Mesodermal cell (in vitro differentiated cells): ENCODE measurements around the gene SOX13.

ENCODE experiments used
- H3K27ac ChIP-seq: 2 replicates; pipeline ENCODE4 v1.7.0; 2013; ENCODE audit warnings: mild to moderate bottlenecking, low read depth, low read length, moderate library complexity; ENCODE audit not compliant: severe bottlenecking
- H3K36me3 ChIP-seq: 2 replicates; pipeline ENCODE4 v1.7.1; 2013; ENCODE audit warnings: mild to moderate bottlenecking, low read length, moderate library complexity; ENCODE audit not compliant: control insufficient read depth, insufficient read depth
- H3K4me1 ChIP-seq: one replicate; pipeline ENCODE4 v1.7.1; 2013; ENCODE audit warnings: mild to moderate bottlenecking, low read length; ENCODE audit not compliant: insufficient read depth, control insufficient read depth, poor library complexity, severe bottlenecking
- H3K4me3 ChIP-seq: 2 replicates; pipeline ENCODE4 v1.7.0; 2013; ENCODE audit warnings: low read length, control low read depth, mild to moderate bottlenecking; ENCODE audit not compliant: insufficient read depth, poor library complexity, severe bottlenecking; ENCODE audit errors: extremely low read depth
- H3K9me3 ChIP-seq: 2 replicates; pipeline ENCODE4 v1.7.1; 2013; ENCODE audit warnings: mild to moderate bottlenecking, low read length, moderate library complexity; ENCODE audit not compliant: control insufficient read depth
- WGBS, 2 experiments: methylation state at CpG; one replicate each; pipeline ENCODE4 v1.1.5; 2013; ENCODE audit warnings: missing lambda C conversion rate in 2 of 2; ENCODE audit not compliant: insufficient coverage in 2 of 2; 5-methylcytosine and 5-hydroxymethylcytosine counted together

Gene SOX13

DNA sequence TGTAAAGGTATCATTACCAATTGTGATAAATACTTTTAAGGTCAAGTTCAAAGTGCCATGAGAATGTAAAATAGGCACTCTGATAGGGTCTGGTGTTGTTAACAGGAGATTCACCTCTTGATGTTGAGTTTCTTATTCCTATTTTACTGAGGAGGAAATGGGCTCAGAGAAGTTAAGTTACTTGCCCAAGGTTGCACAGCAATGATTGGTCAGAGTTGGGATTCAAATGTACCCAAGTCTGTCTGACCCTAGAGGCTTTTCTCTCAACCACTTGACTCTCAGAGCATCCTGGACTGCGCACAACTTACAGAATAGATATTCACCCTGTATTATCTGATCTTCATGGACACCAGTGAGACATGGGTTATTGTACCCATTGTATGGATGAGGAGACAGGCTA is 33.9 kb downstream of the SOX13 start:
- no CpG with 5 or more reads among the region's 1 CpG for WGBS, 2 experiments
- no peaks in the 10 kb centered on the region for H3K36me3 ChIP-seq

DNA sequence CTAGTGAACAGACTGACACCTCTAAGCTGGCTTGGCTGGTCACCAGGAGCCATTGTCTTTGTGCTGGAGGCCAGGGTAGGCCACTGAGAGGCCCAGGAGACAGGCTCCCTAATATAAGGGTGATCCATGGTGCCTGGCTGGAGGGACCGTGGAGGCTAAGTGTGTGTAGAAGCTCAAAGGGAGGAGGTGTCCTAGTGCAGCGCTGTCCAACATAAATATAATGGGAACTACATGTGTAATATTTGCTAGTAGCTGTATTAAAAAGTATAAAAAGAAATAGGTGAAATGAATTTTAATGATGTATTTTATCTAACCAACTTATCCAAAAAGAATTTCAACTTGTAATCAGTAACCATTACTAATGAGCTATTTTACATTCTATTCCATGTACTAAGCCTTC is 35.0 kb downstream of the SOX13 start:
- peaks cover 26% of the 10 kb centered on the region for H3K4me1 ChIP-seq
- H3K36me3 ChIP-seq: no peaks in the 10 kb centered on the region
- WGBS, 2 experiments: 100% methylated on average over 1 of the region's 2 CpGs; no CpG with 5 or more reads in 1 of the 2 experiments
- no peaks in the 10 kb centered on the region for H3K9me3 ChIP-seq
- no peak overlapping the region for H3K4me3 ChIP-seq
- H3K27ac ChIP-seq: no peak overlapping the region

More for the DNA sequence above, 33.9 kb downstream of the SOX13 start:
- Histone ChIP-seq H3K9me3 (no peaks in the 10 kb centered on the region), H3K4me1 (peaks cover 36% of the 10 kb centered on the region), H3K27ac (no peak overlapping the region), H3K4me3 (no peak overlapping the region)

DNA sequence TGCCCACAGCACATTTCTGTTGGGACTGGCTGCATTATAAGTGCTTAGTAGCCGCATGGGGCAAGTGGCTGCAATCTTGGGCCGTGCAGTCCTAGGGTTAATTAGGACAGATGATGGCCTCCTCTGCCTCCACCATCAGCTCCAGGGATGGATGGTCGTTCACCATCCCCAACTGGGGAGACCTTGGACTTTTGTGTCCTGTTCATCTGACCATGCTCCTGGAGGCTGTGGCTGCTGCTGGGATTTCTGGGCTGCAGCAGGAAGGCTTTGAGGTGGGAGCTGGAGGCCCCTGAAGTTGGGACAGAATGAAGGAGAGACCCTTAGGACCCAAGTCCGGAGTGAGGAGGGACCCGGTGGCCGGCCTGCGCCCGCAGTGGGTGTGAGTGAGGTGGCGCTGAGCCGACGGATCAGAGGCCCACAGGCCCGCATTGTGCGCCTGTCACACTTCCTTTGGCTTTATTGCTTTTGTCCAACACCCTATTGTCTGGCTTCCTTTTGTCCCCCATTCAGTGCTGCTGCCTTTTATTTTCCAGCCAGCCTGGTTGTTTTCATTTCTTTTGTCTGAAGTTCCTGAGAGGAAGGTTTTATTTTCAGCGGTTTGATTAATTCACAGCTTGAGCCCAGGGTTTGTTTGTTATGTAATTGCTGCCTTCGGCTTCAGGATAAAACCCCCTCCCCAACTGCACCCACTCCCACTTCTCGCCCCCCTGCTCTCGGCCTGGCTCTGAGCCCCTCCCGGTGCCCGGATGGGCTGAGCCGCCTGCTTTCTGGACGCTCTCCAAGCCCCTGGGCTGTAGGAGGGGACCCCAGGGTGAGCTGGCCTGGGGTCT is 35.6 kb downstream of the SOX13 start:
- H3K4me3 ChIP-seq: no peak overlapping the region
- H3K36me3 ChIP-seq: no peaks in the 10 kb centered on the region
- H3K4me1 ChIP-seq: peaks cover 21% of the 10 kb centered on the region
- WGBS, 2 experiments: 33% methylated on average over 10 to 11 of the region's 21 CpGs
- no peaks in the 10 kb centered on the region for H3K9me3 ChIP-seq
- H3K27ac ChIP-seq: peak overlapping the region; percentile 68

DNA sequence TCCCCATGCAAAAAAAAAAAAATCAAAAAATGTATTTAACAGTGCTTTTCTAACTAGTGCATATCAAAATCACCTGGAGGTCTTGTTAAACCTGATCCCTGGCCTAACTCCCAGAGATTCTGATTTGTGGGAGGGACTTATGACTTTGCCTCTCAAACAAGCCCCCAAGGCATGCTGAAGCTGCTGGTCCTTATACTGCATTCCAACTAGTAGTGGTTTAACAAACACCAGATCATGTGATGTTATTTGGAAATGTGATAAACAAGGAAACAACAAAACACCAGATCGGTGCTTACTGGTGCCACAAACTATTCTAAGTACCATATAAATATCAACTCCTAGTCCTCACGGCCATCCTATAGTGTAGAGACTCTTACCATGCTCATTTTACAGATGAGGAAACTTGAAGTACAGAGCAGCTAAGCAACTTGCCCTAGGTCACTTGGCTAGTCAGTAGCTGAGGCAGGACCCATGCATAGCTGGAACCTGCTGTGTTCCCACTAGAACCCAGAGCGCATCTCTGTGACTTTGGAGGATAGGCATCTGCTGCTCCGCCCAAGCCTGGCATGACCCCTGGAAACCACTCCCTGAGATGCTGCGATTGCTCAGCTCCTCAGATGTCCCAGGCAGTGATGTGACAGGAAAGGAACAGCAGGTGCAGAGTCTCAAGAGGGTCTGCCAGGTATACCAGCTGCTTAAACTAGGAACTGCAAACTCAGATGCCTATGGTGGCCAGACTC is 38.1 kb downstream of the SOX13 start:
- Histone ChIP-seq H3K4me3 (no peak overlapping the region), H3K27ac (no peak overlapping the region), H3K4me1 (peaks cover 9% of the 10 kb centered on the region), H3K9me3 (no peaks in the 10 kb centered on the region), H3K36me3 (peaks cover 14% of the 10 kb centered on the region)
- WGBS, 2 experiments: 93 to 96% methylated on average over 3 to 4 of the region's 5 CpGs

DNA sequence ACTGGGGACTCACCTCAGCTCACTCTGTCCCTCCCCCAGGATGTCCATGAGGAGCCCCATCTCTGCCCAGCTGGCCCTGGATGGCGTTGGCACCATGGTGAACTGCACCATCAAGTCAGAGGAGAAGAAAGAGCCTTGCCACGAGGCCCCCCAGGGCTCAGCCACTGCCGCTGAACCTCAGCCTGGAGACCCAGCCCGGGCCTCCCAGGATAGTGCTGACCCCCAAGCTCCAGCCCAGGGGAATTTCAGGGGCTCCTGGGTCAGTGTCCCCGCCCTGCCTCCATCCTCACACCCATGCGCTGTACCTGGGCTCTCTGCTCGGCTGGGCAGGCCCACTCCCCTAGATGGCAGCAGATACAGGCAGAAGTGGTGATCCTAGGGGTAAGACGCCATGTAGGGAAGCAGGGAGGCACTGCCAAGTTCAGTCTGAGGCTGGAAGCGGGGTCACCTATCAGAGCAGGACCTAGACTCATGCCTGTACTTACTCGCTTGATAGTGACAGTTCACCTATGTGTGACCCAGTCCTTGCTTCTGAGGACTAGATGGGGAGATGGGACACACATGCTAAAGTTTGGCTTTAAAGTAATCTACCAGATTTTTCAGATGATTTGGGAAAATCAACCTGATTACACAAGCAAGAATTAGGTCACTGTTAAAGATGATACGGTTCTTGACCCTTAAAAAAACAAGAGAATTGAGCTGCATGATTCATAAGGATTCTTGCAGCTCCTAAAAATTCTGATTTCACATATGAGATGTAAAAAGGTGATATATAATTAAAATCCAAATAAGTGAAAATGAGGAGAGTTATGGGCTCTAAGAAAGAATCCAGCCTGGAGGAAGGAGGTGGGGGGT is 40.2 kb downstream of the SOX13 start:
- no peaks in the 10 kb centered on the region for H3K9me3 ChIP-seq
- peaks cover 9% of the 10 kb centered on the region for H3K4me1 ChIP-seq
- no peak overlapping the region for H3K4me3 ChIP-seq
- WGBS, 2 experiments: 85 to 89% methylated on average over 8 to 10 of the region's 11 CpGs
- H3K27ac ChIP-seq: no peak overlapping the region
- H3K36me3 ChIP-seq: peaks cover 31% of the 10 kb centered on the region

DNA sequence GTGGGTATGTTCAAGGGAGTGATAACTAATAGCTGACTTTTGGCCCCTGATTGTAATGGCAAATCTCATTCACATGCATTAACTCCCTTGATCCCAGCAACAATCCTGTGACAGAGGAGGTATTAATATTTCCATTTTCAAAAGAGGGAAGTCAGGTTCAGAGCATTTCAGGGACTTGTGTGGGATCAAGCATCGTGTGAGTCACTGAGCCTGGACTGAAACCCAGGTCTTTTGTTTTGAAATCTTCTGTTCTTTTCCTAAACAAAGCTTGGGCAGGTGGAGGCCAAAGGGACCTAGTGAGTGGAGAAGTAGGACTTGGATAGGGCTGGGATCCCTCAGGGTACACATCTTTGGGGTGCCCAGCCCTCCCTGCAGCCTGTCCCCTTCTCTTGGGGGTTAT is 41.0 kb downstream of the SOX13 start:
- 92 to 100% methylated on average over 1 of the region's 1 CpG for WGBS, 2 experiments
- Histone ChIP-seq H3K36me3 (peaks cover 38% of the 10 kb centered on the region), H3K27ac (no peak overlapping the region), H3K4me3 (no peak overlapping the region), H3K4me1 (peaks cover 9% of the 10 kb centered on the region), H3K9me3 (no peaks in the 10 kb centered on the region)

DNA sequence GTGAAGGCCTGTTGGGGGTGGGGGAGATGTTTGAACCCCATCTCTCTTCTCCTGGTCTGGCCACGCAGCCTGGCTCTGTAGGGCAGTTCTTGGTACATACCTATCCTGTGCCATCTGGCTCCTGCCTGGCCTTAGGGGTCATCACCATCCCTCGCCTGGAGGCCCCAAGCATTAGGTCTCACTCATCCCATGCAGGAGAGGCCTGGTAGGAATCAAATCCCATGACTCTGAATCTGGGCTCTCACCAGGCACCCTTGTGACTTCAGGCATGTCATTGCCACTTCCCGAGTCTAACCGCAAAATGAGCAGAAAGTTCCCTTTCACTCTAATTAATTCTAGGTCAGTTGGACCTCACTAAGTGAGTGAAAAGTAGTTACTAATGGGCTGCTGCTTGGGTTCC is 41.7 kb downstream of the SOX13 start:
- Histone ChIP-seq H3K27ac (no peak overlapping the region), H3K9me3 (no peaks in the 10 kb centered on the region), H3K4me1 (peaks cover 7% of the 10 kb centered on the region), H3K4me3 (no peak overlapping the region), H3K36me3 (peaks cover 45% of the 10 kb centered on the region)
- WGBS, 2 experiments: 67 to 100% methylated on average over 1 to 3 of the region's 4 CpGs

DNA sequence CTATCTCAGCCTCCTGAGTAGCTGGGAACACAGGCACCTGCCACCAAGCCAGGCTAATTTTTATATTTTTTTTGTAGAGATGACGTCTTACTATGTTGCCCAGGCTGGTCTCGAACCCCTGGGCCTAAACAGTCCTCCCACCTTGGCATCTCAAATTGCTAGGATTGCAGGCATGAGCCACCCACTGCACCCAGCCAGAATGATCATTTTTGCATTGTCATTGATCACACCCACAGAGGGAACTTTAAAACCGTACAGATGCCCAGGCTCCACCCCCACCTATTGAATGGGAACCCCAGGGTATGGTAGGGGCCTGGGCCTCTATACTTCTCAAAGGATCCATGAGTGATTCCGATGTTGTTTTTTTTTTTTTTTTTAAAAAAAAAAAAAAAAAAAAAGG is 42.2 kb downstream of the SOX13 start:
- Histone ChIP-seq H3K36me3 (peaks cover 50% of the 10 kb centered on the region), H3K9me3 (no peaks in the 10 kb centered on the region), H3K4me1 (peaks cover 7% of the 10 kb centered on the region), H3K4me3 (no peak overlapping the region), H3K27ac (no peak overlapping the region)
- 83 to 94% methylated on average over 1 to 2 of the region's 4 CpGs for WGBS, 2 experiments

DNA sequence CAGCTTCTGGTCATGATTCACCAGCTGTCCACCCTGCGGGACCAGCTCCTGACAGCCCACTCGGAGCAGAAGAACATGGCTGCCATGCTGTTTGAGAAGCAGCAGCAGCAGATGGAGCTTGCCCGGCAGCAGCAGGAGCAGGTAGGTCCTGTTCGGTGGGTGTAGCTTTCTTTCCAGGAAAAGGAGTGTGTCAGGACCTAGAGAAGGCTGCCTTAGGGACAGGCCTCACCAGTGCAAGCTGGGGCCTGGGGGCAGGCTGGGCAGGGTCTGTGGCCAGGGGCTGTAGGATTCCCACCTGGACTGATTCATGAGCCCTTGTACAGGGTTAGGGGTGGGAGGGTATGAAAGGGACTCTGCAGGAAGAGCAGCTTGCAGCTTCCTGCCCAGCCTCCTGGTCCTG is 43.6 kb downstream of the SOX13 start:
- 83 to 96% methylated on average over 3 to 4 of the region's 4 CpGs for WGBS, 2 experiments
- H3K4me3 ChIP-seq: no peak overlapping the region
- H3K9me3 ChIP-seq: no peaks in the 10 kb centered on the region
- peaks cover 61% of the 10 kb centered on the region for H3K36me3 ChIP-seq
- H3K27ac ChIP-seq: no peak overlapping the region
- peaks cover 7% of the 10 kb centered on the region for H3K4me1 ChIP-seq

DNA sequence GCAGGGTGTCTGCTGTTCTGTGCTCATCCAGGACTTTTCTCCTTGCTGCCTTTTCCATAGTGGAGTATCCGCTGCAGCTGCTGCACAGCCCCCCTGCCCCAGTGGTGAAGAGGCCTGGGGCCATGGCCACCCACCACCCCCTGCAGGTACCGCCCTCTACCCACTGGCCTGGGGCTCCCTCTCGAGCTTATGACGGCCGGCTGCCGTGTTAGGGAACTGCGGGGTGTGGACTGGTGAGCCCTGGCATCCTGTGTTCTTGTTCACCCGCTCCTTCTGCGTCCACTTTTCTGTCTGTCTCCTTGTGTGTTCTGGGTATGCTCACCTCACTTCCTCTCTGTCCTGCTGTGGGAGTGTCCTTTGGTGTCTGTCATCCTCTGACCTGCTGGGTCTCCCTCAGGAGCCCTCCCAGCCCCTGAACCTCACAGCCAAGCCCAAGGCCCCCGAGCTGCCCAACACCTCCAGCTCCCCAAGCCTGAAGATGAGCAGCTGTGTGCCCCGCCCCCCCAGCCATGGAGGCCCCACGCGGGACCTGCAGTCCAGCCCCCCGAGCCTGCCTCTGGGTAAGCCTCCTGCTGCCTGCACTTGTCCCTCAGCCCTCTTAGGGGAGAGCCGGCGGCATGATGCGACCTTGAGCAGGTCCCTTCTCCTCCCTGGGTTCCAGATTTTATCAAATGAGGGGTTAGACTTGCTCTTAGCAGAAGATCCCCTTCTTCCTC is 49.1 kb downstream of the SOX13 start:
- H3K9me3 ChIP-seq: no peaks in the 10 kb centered on the region
- no peak overlapping the region for H3K27ac ChIP-seq
- no peak overlapping the region for H3K4me3 ChIP-seq
- peaks cover 74% of the 10 kb centered on the region for H3K36me3 ChIP-seq
- no peaks in the 10 kb centered on the region for H3K4me1 ChIP-seq
- 94 to 98% methylated on average over 11 of the region's 17 CpGs for WGBS, 2 experiments
